Tibial nerve (tissue), 4 donors: Measurements from ENCODE around the gene DBH.

ENCODE experiments used
- EP300 ChIP-seq, 2 donors: sonication (generic); formaldehyde crosslinking; IDR thresholded peaks; one replicate each; pipeline ENCODE4 v1.6.1; 2017; ENCODE audit warnings: antibody characterized with exemption in 2 of 2, mild to moderate bottlenecking in 1 of 2
- TF ChIP-seq, protein P1 (sequence below), 5 experiments: fragments of 200-600 bp in 3 of 5; fragments of 450-650 bp in 2 of 5; sonication (generic) in 3 of 5; IDR thresholded peaks; one replicate each; pipeline ENCODE4 v1.5.1; 2016 to 2019; ENCODE audit warnings: antibody characterized with exemption in 5 of 5, mild to moderate bottlenecking in 3 of 5, moderate library complexity in 2 of 5

DNA sequence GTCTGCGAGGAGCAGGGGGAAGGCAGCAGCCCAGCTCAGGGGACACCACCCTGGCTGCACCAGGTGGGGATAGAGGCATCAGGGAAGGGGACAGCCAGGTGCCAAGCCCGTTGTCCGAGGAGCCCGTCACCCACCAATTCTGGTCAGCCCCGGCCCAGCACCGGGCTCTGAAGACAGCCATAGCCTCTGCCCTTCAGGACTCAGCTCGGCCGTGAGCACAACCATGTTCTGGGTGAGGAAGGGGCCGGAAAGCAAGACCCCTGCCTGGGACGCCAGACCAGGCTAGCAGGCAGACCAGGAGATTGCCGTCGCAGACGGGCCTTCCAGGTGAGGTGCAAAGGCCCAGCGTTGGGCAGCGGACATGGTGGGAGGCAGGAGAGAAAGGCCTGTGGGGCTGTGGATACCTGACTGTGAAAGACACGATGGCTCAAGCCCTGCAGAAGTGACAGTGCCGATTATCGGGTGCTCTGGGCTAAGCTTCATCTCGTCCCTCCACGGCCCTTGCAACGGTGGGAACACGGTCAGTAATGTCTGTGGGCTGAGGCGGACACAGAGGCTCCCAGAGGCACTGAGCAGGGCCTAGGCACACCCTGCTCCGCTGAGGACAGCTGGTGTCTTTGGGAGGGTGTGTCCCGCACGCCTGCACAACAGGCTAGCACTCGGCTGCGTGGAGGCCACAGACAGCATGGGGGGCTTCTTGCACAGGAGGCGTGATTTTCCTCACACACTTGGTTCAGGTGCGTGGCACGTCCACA lies 36.5 kb downstream of the DBH start:
- TF ChIP-seq EP300 (IDR thresholded peaks at IDR 0.05), result no peak
- TF ChIP-seq, protein P1, sequence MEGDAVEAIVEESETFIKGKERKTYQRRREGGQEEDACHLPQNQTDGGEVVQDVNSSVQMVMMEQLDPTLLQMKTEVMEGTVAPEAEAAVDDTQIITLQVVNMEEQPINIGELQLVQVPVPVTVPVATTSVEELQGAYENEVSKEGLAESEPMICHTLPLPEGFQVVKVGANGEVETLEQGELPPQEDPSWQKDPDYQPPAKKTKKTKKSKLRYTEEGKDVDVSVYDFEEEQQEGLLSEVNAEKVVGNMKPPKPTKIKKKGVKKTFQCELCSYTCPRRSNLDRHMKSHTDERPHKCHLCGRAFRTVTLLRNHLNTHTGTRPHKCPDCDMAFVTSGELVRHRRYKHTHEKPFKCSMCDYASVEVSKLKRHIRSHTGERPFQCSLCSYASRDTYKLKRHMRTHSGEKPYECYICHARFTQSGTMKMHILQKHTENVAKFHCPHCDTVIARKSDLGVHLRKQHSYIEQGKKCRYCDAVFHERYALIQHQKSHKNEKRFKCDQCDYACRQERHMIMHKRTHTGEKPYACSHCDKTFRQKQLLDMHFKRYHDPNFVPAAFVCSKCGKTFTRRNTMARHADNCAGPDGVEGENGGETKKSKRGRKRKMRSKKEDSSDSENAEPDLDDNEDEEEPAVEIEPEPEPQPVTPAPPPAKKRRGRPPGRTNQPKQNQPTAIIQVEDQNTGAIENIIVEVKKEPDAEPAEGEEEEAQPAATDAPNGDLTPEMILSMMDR (IDR thresholded peaks at IDR 0.05), result no peak
